Large intestine (tissue), 3 donors: ENCODE results near the gene OR56B1. TPM values are rescaled to one million over a fixed set of nuclear protein-coding genes. Genes with fewer than 3 reads are reported as not detected.
A peak's percentile ranks its signal among the peaks of the same experiment; 100 is the strongest.
"Not testable (repeated sequence)": the region's sequence is repeated elsewhere in the genome, so short reads cannot be mapped to it uniquely, and the experiment has no call there.

ENCODE experiments used
- DNase-seq, 2 donors: peaks; one replicate each; pipeline versions ENCODE4 v3.0.0 to v3.0.0-alpha.2; 2013
- H3K27ac ChIP-seq: one replicate; pipeline ENCODE4 v1.5.1; 2013; ENCODE audit warnings: low read length
- H3K27me3 ChIP-seq: 2 replicates; pipeline ENCODE4 v1.6.1; 2013; ENCODE audit warnings: low read length; ENCODE audit not compliant: control insufficient read depth, insufficient read depth
- H3K36me3 ChIP-seq: 2 replicates; pipeline ENCODE4 v1.6.1; 2013; ENCODE audit warnings: low read length; ENCODE audit not compliant: control insufficient read depth, insufficient read depth
- H3K4me1 ChIP-seq: one replicate; pipeline ENCODE4 v1.6.1; 2013; ENCODE audit warnings: low read length; ENCODE audit not compliant: control insufficient read depth, insufficient read depth
- H3K4me3 ChIP-seq: one replicate; pipeline ENCODE4 v1.5.1; 2013; ENCODE audit warnings: low read length
- H3K9me3 ChIP-seq: one replicate; pipeline ENCODE4 v1.6.1; 2013; ENCODE audit warnings: mild to moderate bottlenecking, low read depth, low read length, moderate library complexity; ENCODE audit not compliant: control insufficient read depth
- WGBS: methylation state at CpG from one replicate; pipeline ENCODE4 v1.1.5; 2013; ENCODE audit warnings: low lambda C conversion rate; ENCODE audit not compliant: insufficient coverage; 5-methylcytosine and 5-hydroxymethylcytosine counted together
- polyA plus RNA-seq: library from polyadenylated mRNA; unstranded; fragments of 120-200 nt; gene quantifications from one replicate; pipeline ENCODE4 v1.2.1, GENCODE V29; 2013

Gene OR56B1
- polyA plus RNA-seq, 1 donor, result not detected

DNA sequence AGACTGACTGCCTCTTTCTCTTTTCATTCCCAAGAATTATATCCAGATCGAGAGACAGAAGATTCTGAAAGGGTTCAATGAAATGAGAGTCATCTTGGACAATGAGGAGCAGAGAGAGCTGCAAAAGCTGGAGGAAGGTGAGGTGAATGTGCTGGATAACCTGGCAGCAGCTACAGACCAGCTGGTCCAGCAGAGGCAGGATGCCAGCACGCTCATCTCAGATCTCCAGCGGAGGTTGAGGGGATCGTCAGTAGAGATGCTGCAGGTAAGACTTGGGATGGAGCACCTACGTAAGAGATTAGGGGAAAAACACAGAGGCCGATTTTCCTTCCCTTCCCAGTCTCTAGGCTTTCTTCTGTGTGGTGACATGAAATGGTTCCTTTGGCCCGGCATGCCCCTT lies 38.0 kb upstream of the OR56B1 start:
- peaks cover 2% of the 10 kb centered on the region for H3K36me3 ChIP-seq
- WGBS, result no CpG with 5 or more reads among the region's 7 CpGs
- no peak overlapping the region for H3K27ac ChIP-seq
- DNase-seq, result no peak
- H3K4me3 ChIP-seq, result no peak overlapping the region
- H3K4me1 ChIP-seq, result no peaks in the 10 kb centered on the region
- no peaks in the 10 kb centered on the region for H3K27me3 ChIP-seq
- no peaks in the 10 kb centered on the region for H3K9me3 ChIP-seq

DNA sequence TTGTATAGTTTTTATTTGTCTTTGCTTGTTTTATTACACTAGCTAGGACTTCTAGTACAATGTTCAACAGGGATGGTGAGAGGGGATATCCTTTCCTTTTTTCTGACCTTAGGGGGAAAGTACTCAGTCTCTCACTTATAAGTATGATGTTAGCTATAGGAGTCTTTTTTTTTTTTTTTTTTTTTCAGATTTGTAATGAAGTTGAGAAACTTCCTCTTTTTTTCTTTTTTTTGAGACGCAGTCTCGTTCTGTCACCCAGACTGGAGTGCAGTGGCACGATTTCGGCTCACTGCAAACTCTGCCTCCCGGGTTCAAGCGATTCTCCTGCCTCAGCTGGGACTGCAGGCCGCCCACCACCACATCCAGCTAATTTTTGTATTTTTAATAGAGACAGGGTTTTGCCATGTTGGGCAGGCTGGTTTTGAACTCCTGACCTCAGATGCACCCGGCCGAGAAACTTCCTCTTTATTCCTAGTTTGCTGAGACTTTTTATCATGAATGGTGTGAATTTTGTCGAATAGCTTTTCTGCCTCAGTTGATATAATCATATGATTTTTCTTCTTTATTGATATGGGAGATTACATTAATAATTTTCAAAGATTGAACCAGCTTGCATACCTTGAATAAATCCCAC lies 35.7 kb upstream of the OR56B1 start:
- no peaks in the 10 kb centered on the region for H3K4me1 ChIP-seq
- no peak overlapping the region for H3K4me3 ChIP-seq
- WGBS, result 85% methylated on average over 3 of the region's 10 CpGs
- no peak for DNase-seq
- H3K27me3 ChIP-seq, result no peaks in the 10 kb centered on the region
- H3K36me3 ChIP-seq, result peaks cover 2% of the 10 kb centered on the region
- no peaks in the 10 kb centered on the region for H3K9me3 ChIP-seq
- no peak overlapping the region for H3K27ac ChIP-seq

DNA sequence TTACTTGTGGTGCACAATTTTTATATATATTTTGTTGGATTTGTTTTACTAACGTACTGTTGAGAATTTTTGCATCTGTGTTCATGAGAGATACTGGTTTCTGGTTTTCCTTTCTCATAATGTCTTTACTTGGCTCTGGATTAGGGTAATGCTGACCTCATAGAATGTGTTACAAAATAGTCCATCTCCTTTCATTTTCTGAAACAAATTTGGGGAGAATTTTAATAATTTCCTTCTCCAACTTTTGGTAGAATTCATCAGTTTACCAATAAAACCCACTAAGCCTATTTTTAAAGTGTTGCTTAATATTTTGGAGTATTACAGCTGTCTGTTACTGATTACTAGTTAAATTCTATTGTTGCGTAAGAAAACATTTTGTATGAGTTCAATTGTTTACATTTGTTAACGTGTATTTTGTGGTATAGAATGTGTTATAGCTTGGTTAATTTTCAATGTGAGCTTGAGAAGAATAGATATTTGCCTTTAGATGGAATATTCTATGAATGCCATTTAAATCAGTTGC lies 35.1 kb upstream of the OR56B1 start:
- DNase-seq, result no peak
- H3K27me3 ChIP-seq, result no peaks in the 10 kb centered on the region
- no peaks in the 10 kb centered on the region for H3K4me1 ChIP-seq
- no peak overlapping the region for H3K4me3 ChIP-seq
- 21% methylated on average over 2 of the region's 3 CpGs for WGBS
- H3K9me3 ChIP-seq, result no peaks in the 10 kb centered on the region
- H3K27ac ChIP-seq, result no peak overlapping the region
- H3K36me3 ChIP-seq, result peaks cover 2% of the 10 kb centered on the region

DNA sequence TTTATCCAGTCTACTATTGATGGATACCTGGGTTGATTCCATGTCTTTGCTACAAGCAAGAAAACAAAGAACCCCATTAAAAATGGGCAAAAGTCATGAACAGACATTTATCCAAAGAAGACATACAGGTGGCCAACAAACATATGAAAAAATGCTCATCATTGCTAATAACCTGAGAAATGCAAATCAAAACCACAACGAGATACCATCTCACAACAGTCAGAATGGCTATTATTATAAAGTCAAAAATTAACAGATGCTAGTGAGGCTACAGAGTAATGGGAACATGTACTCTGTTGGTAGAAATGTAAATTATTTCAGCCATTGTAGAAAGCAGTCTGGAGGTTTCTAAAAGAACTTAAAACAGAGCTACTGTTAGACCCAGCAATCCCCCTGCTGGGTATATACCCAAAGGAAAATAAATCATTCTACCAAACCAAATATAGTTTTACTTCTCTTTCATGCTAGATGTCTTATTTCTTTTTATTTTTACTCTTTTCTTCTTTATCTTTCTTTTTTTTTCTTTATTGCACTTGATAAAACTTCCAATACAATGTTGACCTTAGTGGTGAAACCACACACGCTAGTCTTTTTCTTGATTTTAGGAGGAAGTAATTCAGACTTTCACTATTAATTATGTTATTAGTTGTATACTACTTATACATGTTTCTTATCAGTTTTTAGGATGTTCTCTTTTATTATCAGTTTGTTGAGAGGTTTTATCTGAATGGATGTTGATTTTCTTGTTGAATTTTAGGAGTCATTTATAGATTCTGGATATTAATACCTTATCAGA lies 32.3 kb upstream of the OR56B1 start:
- Histone ChIP-seq H3K9me3 (no peaks in the 10 kb centered on the region), H3K27ac (no peak overlapping the region), H3K36me3 (no peaks in the 10 kb centered on the region), H3K4me1 (no peaks in the 10 kb centered on the region), H3K4me3 (no peak overlapping the region), H3K27me3 (no peaks in the 10 kb centered on the region)
- DNase-seq, result no peak
- WGBS, result 75% methylated on average over 2 of the region's 2 CpGs

DNA sequence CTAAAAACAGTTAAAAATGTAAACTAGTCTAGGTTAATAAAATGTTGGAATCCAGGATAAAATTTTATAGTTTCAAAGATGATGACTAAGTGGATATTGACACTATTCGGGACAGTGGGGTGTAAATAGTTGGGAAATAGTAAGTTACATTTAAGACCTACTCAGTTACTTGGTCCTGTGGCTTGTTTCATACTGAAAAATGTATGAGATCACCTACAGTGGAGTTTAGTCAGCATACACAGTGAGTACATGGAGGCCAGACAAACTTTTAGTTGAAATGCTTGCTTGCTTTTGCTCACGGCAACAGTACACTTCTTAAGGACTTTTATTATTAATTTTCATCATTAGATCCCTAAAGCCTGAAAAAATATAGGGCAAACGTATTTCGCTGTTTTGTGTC lies 30.6 kb upstream of the OR56B1 start:
- no peaks in the 10 kb centered on the region for H3K36me3 ChIP-seq
- no peaks in the 10 kb centered on the region for H3K4me1 ChIP-seq
- H3K27ac ChIP-seq, result no peak overlapping the region
- DNase-seq, result no peak
- WGBS, result 97% methylated on average over 4 of the region's 4 CpGs
- H3K9me3 ChIP-seq, result no peaks in the 10 kb centered on the region
- no peak overlapping the region for H3K4me3 ChIP-seq
- H3K27me3 ChIP-seq, result no peaks in the 10 kb centered on the region

DNA sequence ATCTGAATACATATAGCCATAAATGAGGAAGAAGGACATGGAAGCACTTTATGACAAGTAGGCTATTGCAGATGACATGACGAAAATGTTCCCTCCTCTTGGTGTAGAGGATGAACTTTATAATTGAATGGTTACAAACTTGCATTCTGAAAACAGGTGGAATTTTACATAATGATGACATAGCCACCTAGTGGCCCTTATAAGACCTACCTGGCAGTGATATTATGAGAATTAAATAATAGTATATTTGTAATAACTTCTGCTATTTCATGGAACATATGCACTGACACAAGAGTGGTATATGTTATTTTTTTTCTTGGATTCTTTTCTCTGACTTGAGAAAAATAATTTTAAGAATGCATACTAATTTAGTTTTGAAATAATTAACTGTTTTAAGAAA lies 23.7 kb upstream of the OR56B1 start:
- no peaks in the 10 kb centered on the region for H3K4me1 ChIP-seq
- no peak overlapping the region for H3K4me3 ChIP-seq
- H3K27me3 ChIP-seq, result no peaks in the 10 kb centered on the region
- H3K36me3 ChIP-seq, result no peaks in the 10 kb centered on the region
- H3K27ac ChIP-seq, result no peak overlapping the region
- no peaks in the 10 kb centered on the region for H3K9me3 ChIP-seq
- no peak for DNase-seq
- no CpG with 5 or more reads among the region's 1 CpG for WGBS

DNA sequence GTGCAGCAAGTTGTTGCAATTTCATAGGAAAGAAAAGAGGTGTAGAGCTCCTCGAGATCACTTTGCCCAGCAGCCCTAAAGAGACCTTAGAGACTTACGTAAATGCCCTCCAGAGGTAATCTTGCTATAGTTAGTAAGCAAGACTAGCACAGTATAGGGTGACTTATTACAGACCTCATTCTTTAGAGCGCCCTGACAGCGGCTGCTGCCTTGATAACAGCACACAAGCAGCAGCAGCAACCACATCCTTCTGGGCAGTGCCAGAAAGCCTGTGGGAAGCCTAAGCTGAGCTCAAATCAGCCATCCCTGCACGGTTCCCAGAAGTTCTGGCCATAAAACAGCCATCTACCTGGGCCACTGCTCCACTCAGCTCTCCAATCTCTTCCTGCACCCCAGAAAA lies 22.6 kb upstream of the OR56B1 start:
- H3K27ac ChIP-seq, result no peak overlapping the region
- no peaks in the 10 kb centered on the region for H3K27me3 ChIP-seq
- WGBS, result no CpG with 5 or more reads among the region's 5 CpGs
- no peaks in the 10 kb centered on the region for H3K36me3 ChIP-seq
- no peaks in the 10 kb centered on the region for H3K9me3 ChIP-seq
- no peak for DNase-seq
- H3K4me1 ChIP-seq, result no peaks in the 10 kb centered on the region
- H3K4me3 ChIP-seq, result no peak overlapping the region

DNA sequence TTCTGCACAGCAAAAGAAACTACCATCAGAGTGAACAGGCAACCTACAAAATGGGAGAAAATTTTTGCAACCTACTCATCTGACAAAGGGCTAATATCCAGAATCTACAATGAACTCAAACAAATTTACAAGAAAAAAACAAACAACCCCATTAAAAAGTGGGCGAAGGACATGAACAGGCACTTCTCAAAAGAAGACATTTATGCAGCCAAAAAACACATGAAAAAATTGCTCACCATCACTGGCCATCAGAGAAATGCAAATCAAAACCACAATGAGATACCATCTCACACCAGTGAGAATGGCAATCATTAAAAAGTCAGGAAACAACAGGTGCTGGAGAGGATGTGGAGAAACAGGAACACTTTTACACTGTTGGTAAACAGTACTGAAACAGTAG lies 19.7 kb upstream of the OR56B1 start:
- not testable (repeated sequence) for DNase-seq, H3K4me1 ChIP-seq, H3K36me3 ChIP-seq, H3K27ac ChIP-seq, H3K4me3 ChIP-seq, H3K27me3 ChIP-seq, H3K9me3 ChIP-seq
- WGBS, result no CpG with 5 or more reads among the region's 1 CpG

DNA sequence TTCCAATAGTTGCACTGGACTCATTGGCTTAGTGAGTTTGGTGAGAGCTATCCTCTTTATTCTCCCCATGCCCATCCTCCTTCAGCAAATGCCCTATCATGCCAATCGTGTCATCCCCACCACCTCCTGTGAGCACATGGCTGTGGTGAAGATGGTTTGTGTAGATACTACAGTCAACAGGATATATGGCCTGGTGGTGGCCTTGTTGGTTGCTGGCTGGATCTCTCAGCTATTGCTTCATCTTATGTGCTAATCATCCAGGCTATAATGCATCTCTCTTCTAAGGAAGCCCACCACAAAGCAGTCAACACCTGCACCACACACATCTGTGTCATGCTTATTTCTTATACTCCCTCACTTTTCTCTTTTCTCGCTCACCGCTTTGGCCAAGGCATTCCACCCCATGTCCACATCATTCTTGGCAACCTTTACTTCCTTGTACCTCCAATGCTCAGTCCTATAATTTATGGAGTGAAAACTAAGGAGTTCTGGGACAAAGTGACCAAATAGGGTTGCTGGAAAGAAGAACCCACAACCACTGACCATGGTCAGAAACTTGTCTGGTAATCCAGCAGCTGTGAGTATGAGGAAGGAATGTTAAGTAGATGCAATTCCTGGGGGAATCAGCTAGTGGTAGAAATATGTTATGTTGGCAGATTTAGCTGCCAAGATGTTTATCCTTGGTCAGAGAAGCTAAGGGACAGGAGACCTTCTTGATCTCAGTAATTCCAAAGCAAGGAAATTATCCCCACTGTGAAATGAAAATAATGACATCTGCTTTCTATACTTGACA lies 16.3 kb upstream of the OR56B1 start:
- DNase-seq, result no peak
- 100% methylated on average over 2 of the region's 3 CpGs for WGBS
- H3K36me3 ChIP-seq, result no peaks in the 10 kb centered on the region
- H3K9me3 ChIP-seq, result no peaks in the 10 kb centered on the region
- H3K4me3 ChIP-seq, result no peak overlapping the region
- no peak overlapping the region for H3K27ac ChIP-seq
- no peaks in the 10 kb centered on the region for H3K27me3 ChIP-seq
- H3K4me1 ChIP-seq, result no peaks in the 10 kb centered on the region

DNA sequence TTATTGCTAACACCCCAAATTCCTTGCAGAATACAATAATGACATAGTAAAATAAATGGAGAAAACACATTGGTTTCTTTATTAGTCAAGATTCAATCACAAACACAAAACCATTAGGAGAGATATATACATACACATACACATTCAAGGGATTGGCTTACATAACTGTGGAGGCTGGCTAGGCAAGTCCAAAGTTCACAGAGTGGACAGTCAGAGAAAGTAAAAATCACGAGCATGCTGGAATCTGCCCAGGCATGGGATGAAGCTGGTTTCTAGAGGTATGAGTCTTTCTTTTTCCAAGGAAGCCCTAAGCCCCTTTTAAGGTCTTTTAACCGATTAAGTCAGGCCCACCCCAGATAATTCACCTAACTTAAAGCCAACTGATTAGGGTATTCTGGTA lies 13.6 kb upstream of the OR56B1 start:
- no peaks in the 10 kb centered on the region for H3K27me3 ChIP-seq
- H3K27ac ChIP-seq, result no peak overlapping the region
- no peak overlapping the region for H3K4me3 ChIP-seq
- WGBS, result no CpG with 5 or more reads among the region's 2 CpGs
- no peaks in the 10 kb centered on the region for H3K36me3 ChIP-seq
- H3K9me3 ChIP-seq, result no peaks in the 10 kb centered on the region
- no peaks in the 10 kb centered on the region for H3K4me1 ChIP-seq
- peak; percentile 5 to 37 for DNase-seq
